ENCODE measurements around the gene SPTBN1. TPM values are rescaled to one million over a fixed set of nuclear protein-coding genes. Genes with fewer than 3 reads are reported as not detected.

SPTBN1 gene
- polyA plus RNA-seq, 2 of the 4 experiments (the other 2 are of a cell fraction) = 105 to 126 TPM

DNA sequence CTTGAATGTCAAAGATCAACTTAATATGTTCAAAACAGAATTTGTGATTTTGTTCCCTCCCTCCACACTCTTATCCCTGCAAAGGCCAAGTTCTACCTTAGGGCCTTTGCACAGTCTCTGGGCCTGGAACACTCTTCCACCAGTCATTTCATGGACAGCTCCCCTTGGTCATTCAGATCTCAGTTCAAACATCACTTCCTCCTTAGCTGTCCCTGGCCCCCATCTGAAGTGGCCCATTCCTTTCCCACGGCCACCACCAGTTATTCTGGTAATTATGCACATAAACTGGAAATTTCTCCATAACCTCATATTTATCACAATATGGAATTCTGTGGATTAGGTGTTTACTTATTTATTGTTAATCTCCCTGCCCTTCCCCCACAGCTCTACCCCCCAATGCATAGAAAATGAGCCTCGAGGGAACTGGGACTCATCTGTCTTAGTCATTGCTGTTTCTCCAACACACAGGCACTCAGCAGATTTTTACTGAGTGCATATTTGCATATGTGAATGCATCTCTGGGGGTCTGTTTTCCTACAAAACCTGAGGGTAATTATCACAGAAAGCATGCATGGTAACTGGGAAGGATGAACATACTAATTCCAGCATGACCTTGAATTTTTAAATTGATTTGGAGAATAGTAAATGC, 35.5 kb upstream of the SPTBN1 start:
- CTCF ChIA-PET = no interaction called here
- TF ChIP-seq MAFK (IDR thresholded peaks at IDR 0.05; ENCODE audit: partially characterized antibody) (no peak), CBX2 (IDR thresholded peaks at IDR 0.05; ENCODE audit: borderline replicate concordance, low read depth) (no peak), HOXB13 (CRISPR knock-in tag; IDR thresholded peaks at IDR 0.05; ENCODE audit: low read depth) (no peak), ZNF302 (CRISPR knock-in tag; IDR thresholded peaks at IDR 0.05) (no peak), SREBF2 (IDR thresholded peaks at IDR 0.05) (no peak), EHMT2 (IDR thresholded peaks at IDR 0.05; ENCODE audit: low read depth) (no peak), CEBPB (IDR thresholded peaks at IDR 0.05) (no peak), KDM5A (IDR thresholded peaks at IDR 0.05) (no peak), SMC3 (IDR thresholded peaks at IDR 0.05) (no peak), TP53 (CRISPR knock-in tag; IDR thresholded peaks at IDR 0.05) (no peak), JUNB (IDR thresholded peaks at IDR 0.05) (no peak), ZFP36 (IDR thresholded peaks at IDR 0.05; ENCODE audit: borderline replicate concordance, partially characterized antibody) (no peak)
- TF ChIP-seq, protein P1, sequence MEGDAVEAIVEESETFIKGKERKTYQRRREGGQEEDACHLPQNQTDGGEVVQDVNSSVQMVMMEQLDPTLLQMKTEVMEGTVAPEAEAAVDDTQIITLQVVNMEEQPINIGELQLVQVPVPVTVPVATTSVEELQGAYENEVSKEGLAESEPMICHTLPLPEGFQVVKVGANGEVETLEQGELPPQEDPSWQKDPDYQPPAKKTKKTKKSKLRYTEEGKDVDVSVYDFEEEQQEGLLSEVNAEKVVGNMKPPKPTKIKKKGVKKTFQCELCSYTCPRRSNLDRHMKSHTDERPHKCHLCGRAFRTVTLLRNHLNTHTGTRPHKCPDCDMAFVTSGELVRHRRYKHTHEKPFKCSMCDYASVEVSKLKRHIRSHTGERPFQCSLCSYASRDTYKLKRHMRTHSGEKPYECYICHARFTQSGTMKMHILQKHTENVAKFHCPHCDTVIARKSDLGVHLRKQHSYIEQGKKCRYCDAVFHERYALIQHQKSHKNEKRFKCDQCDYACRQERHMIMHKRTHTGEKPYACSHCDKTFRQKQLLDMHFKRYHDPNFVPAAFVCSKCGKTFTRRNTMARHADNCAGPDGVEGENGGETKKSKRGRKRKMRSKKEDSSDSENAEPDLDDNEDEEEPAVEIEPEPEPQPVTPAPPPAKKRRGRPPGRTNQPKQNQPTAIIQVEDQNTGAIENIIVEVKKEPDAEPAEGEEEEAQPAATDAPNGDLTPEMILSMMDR (IDR thresholded peaks at IDR 0.05) = no peak
- TF ChIP-seq, protein P2, sequence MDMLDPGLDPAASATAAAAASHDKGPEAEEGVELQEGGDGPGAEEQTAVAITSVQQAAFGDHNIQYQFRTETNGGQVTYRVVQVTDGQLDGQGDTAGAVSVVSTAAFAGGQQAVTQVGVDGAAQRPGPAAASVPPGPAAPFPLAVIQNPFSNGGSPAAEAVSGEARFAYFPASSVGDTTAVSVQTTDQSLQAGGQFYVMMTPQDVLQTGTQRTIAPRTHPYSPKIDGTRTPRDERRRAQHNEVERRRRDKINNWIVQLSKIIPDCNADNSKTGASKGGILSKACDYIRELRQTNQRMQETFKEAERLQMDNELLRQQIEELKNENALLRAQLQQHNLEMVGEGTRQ (IDR thresholded peaks at IDR 0.05) = no peak
- TF ChIP-seq, protein P3, sequence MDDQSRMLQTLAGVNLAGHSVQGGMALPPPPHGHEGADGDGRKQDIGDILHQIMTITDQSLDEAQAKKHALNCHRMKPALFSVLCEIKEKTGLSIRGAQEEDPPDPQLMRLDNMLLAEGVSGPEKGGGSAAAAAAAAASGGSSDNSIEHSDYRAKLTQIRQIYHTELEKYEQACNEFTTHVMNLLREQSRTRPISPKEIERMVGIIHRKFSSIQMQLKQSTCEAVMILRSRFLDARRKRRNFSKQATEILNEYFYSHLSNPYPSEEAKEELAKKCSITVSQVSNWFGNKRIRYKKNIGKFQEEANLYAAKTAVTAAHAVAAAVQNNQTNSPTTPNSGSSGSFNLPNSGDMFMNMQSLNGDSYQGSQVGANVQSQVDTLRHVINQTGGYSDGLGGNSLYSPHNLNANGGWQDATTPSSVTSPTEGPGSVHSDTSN (IDR thresholded peaks at IDR 0.05) = no peak
- TF ChIP-seq, protein P4, sequence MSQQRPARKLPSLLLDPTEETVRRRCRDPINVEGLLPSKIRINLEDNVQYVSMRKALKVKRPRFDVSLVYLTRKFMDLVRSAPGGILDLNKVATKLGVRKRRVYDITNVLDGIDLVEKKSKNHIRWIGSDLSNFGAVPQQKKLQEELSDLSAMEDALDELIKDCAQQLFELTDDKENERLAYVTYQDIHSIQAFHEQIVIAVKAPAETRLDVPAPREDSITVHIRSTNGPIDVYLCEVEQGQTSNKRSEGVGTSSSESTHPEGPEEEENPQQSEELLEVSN (IDR thresholded peaks at IDR 0.05; ENCODE audit: borderline replicate concordance, low read depth) = no peak
- TF ChIP-seq, protein P5, sequence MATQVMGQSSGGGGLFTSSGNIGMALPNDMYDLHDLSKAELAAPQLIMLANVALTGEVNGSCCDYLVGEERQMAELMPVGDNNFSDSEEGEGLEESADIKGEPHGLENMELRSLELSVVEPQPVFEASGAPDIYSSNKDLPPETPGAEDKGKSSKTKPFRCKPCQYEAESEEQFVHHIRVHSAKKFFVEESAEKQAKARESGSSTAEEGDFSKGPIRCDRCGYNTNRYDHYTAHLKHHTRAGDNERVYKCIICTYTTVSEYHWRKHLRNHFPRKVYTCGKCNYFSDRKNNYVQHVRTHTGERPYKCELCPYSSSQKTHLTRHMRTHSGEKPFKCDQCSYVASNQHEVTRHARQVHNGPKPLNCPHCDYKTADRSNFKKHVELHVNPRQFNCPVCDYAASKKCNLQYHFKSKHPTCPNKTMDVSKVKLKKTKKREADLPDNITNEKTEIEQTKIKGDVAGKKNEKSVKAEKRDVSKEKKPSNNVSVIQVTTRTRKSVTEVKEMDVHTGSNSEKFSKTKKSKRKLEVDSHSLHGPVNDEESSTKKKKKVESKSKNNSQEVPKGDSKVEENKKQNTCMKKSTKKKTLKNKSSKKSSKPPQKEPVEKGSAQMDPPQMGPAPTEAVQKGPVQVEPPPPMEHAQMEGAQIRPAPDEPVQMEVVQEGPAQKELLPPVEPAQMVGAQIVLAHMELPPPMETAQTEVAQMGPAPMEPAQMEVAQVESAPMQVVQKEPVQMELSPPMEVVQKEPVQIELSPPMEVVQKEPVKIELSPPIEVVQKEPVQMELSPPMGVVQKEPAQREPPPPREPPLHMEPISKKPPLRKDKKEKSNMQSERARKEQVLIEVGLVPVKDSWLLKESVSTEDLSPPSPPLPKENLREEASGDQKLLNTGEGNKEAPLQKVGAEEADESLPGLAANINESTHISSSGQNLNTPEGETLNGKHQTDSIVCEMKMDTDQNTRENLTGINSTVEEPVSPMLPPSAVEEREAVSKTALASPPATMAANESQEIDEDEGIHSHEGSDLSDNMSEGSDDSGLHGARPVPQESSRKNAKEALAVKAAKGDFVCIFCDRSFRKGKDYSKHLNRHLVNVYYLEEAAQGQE (IDR thresholded peaks at IDR 0.05) = no peak
- no peak for FAIRE-seq
- Histone ChIP-seq H3K9me3 (no peaks in the 10 kb centered on the region), H3K4me3 (no peak overlapping the region), H3K4me2 (no peak overlapping the region), H3K27ac (no peak overlapping the region), H3K4me1 (no peaks in the 10 kb centered on the region)
- WGBS (ENCODE audit: missing lambda C conversion rate) = 48% methylated on average over 2 of the region's 2 CpGs
- no peak for ATAC-seq
- no peak for DNase-seq (ENCODE audit: low read depth in 1 of 2, low spot score in 1 of 2)
- POLR2A ChIA-PET = no interaction called here

DNA sequence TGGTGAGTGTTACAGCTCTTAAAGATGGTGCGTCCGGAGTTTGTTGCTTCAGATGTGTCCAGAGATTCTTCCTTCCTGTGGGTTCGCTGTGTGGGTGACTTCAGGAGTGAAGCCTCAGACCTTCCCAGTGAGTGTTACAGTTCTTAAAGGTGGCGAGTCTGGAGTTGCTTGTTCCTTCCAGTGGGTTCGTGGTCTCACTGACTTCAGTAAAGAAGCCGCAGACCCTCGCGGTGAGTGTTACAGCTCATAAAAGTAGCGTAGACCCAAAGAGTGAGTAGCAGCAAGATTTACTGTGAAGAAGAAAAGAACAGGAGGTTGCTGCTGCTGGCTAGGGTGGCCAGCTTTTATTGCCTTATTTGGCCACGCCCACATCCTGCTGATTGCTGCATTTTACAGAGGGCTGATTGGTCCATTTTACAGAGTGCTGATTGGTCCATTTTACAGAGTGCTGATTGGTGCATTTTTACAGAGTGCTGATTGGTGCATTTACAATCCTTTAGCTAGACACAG, 34.0 kb upstream of the SPTBN1 start:
- no peak for FAIRE-seq

More for the DNA sequence above, 34.0 kb upstream of the SPTBN1 start:
- 74% methylated on average over 10 of the region's 10 CpGs for WGBS (ENCODE audit: missing lambda C conversion rate)
- ATAC-seq (no peak), DNase-seq (ENCODE audit: low read depth in 1 of 2, low spot score in 1 of 2) (no peak)
- POLR2A ChIA-PET = no interaction called here
- no peak overlapping the region for H3K4me2 ChIP-seq
- no peaks in the 10 kb centered on the region for H3K9me3 ChIP-seq
- no peak overlapping the region for H3K4me3 ChIP-seq
- CTCF ChIA-PET = no interaction called here
- TF ChIP-seq POLR2AphosphoS2 (conservative IDR thresholded peaks at IDR 0.05; ENCODE audit: low read length) (no peak), MAFK (IDR thresholded peaks at IDR 0.05; ENCODE audit: partially characterized antibody) (peak; percentile 87), MAZ (IDR thresholded peaks at IDR 0.05; ENCODE audit: borderline replicate concordance, low read depth, low read length) (no peak), FOSB (CRISPR knock-in tag; IDR thresholded peaks at IDR 0.05) (no peak)
- TF ChIP-seq, protein P6, sequence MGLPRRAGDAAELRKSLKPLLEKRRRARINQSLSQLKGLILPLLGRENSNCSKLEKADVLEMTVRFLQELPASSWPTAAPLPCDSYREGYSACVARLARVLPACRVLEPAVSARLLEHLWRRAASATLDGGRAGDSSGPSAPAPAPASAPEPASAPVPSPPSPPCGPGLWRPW (IDR thresholded peaks at IDR 0.05) = no peak
- H3K27ac ChIP-seq = no peak overlapping the region
- H3K4me1 ChIP-seq = no peaks in the 10 kb centered on the region
